Esophagus squamous epithelium (tissue), 5 donors: ENCODE measurements around the gene FHL5. TPM values are rescaled to one million over a fixed set of nuclear protein-coding genes. Genes with fewer than 3 reads are reported as not detected.

ENCODE experiments used
- DNase-seq: peaks from one replicate; lab custom pipeline; 2025; lab: John Stamatoyannopoulos, UW
- H3K27ac ChIP-seq, 4 donors: fragments of 200-600 bp; sonication (generic); one replicate each; pipeline ENCODE4 v1.5.1; 2016 to 2019; ENCODE audit warnings: mild to moderate bottlenecking in 1 of 4
- H3K27me3 ChIP-seq, 4 donors: fragments of 200-600 bp; sonication (generic); 1 replicate in 3 of 4; 2 replicates in 1 of 4; pipeline versions ENCODE4 v1.5.1 to v1.6.0; 2017 to 2021; ENCODE audit warnings: antibody characterized with exemption in 1 of 4
- H3K36me3 ChIP-seq, 3 donors: fragments of 200-600 bp; sonication (generic); one replicate each; pipeline ENCODE4 v1.5.1; 2016 to 2019
- H3K4me1 ChIP-seq, 3 donors: fragments of 200-600 bp; sonication (generic); one replicate each; pipeline ENCODE4 v1.5.1; 2017 to 2019
- H3K4me3 ChIP-seq, 4 donors: fragments of 200-600 bp; sonication (generic); 1 replicate in 3 of 4; 2 replicates in 1 of 4; pipeline ENCODE4 v1.5.1; 2016 to 2019; ENCODE audit warnings: mild to moderate bottlenecking in 2 of 4, moderate library complexity in 1 of 4
- H3K9me3 ChIP-seq, 3 donors: fragments of 200-600 bp; sonication (generic); one replicate each; pipeline ENCODE4 v1.5.1; 2016 to 2019
- CTCF ChIP-seq, 6 experiments: fragments of 450-650 bp in 4 of 6; fragments of 200-600 bp in 2 of 6; sonication (generic) in 2 of 6; IDR thresholded peaks; one replicate each; pipeline ENCODE4 v1.5.1; 2016 to 2019; ENCODE audit warnings: antibody characterized with exemption in 6 of 6, mild to moderate bottlenecking in 4 of 6, moderate library complexity in 4 of 6
- POLR2A ChIP-seq, 4 donors: fragments of 450-650 bp; IDR thresholded peaks; one replicate each; pipeline ENCODE4 v1.6.1; 2017; ENCODE audit warnings: antibody characterized with exemption in 4 of 4, mild to moderate bottlenecking in 4 of 4, moderate library complexity in 3 of 4
- WGBS, 2 donors: methylation state at CpG; one replicate each; pipeline ENCODE4 v1.1.5; 2018; 5-methylcytosine and 5-hydroxymethylcytosine counted together
- intact Hi-C: fragments of 100-400 bp; cut with DNase I; formaldehyde crosslinking; loops from one replicate; pipeline ENCODE4 v1.15.0; 2022
- total RNA-seq, 4 donors: library from RNA; depleted of rRNA; stranded (reverse); fragments of >200 nt; gene quantifications; one replicate each; pipeline ENCODE4 v1.1.0, GENCODE V29; 2016
- donor health status: DM: yes; HTN: yes; CAD: no.

FHL5 gene
- total RNA-seq, 4 donors from 2014 or later = 0.83 to 15.2 (median 7.3) TPM

GRCh38 chr6:96570053-96570452 lies 7.1 kb downstream of the FHL5 start:
- Histone ChIP-seq H3K36me3 (no peaks in the 10 kb centered on the region), H3K4me3 (no peak overlapping the region), H3K9me3 (peaks cover 0 to 15% (median 9%) of the 10 kb centered on the region in 3 donors), H3K4me1 (no peaks in the 10 kb centered on the region), H3K27me3 (no peaks in the 10 kb centered on the region), H3K27ac (no peak overlapping the region)
- TF ChIP-seq CTCF (IDR thresholded peaks at IDR 0.05) = no peak
- no peak for TF ChIP-seq POLR2A (IDR thresholded peaks at IDR 0.05)
- 66 to 67% methylated on average over 2 of the region's 2 CpGs for WGBS, 2 donors
- no peak for DNase-seq
- intact Hi-C loops = no loop called here

- Histone ChIP-seq H3K27ac (no peak overlapping the region), H3K36me3 (no peaks in the 10 kb centered on the region), H3K4me1 (no peaks in the 10 kb centered on the region), H3K27me3 (no peaks in the 10 kb centered on the region), H3K4me3 (no peak overlapping the region), H3K9me3 (peaks cover 0 to 15% (median 9%) of the 10 kb centered on the region in 3 donors)
- no peak for TF ChIP-seq CTCF (IDR thresholded peaks at IDR 0.05)
- TF ChIP-seq POLR2A (IDR thresholded peaks at IDR 0.05) = no peak
- DNase-seq = no peak
- intact Hi-C loops = no loop called here
Measured at GRCh38 chr6:96571551-96571950, 8.6 kb downstream of the FHL5 start.

- H3K4me3 ChIP-seq = no peak overlapping the region
- H3K4me1 ChIP-seq = no peaks in the 10 kb centered on the region
- H3K9me3 ChIP-seq = peaks cover 0 to 10% (median 9%) of the 10 kb centered on the region in 3 donors
- H3K27ac ChIP-seq = no peak overlapping the region
- DNase-seq = no peak
- H3K27me3 ChIP-seq = no peaks in the 10 kb centered on the region
- H3K36me3 ChIP-seq = no peaks in the 10 kb centered on the region
- intact Hi-C loops = no loop called here
- no peak for TF ChIP-seq CTCF (IDR thresholded peaks at IDR 0.05)
- TF ChIP-seq POLR2A (IDR thresholded peaks at IDR 0.05) = no peak
- WGBS, 2 donors = 69 to 71% methylated on average over 3 of the region's 3 CpGs
Measured at GRCh38 chr6:96575359-96575758, 12.4 kb downstream of the FHL5 start.

GRCh38 chr6:96576221-96576620 lies 13.3 kb downstream of the FHL5 start:
- intact Hi-C loops = no loop called here
- Histone ChIP-seq H3K27me3 (no peaks in the 10 kb centered on the region), H3K4me1 (no peaks in the 10 kb centered on the region), H3K36me3 (no peaks in the 10 kb centered on the region), H3K4me3 (no peak overlapping the region), H3K9me3 (peaks cover 0 to 4% (median 1%) of the 10 kb centered on the region in 3 donors), H3K27ac (no peak overlapping the region)
- TF ChIP-seq CTCF (IDR thresholded peaks at IDR 0.05) = no peak
- TF ChIP-seq POLR2A (IDR thresholded peaks at IDR 0.05) = no peak
- DNase-seq = no peak
- 53 to 60% methylated on average over 4 of the region's 4 CpGs for WGBS, 2 donors

GRCh38 chr6:96582021-96582420 lies 19.1 kb downstream of the FHL5 start:
- 65 to 92% methylated on average over 2 of the region's 2 CpGs for WGBS, 2 donors
- no peaks in the 10 kb centered on the region for H3K4me1 ChIP-seq
- H3K4me3 ChIP-seq = no peak overlapping the region
- H3K27ac ChIP-seq = peak overlapping the region in 1 of 4 donors; percentile 27
- no peaks in the 10 kb centered on the region for H3K36me3 ChIP-seq
- H3K27me3 ChIP-seq = no peaks in the 10 kb centered on the region
- intact Hi-C loops = no loop called here
- H3K9me3 ChIP-seq = no peaks in the 10 kb centered on the region
- TF ChIP-seq CTCF (IDR thresholded peaks at IDR 0.05) (no peak), POLR2A (IDR thresholded peaks at IDR 0.05) (no peak)
- DNase-seq = no peak
